Measurements from ENCODE around the gene BMI1. TPM values are rescaled to one million over a fixed set of nuclear protein-coding genes. Genes with fewer than 3 reads are reported as not detected.

Gene BMI1
- total RNA-seq, 1 experiment from 2014 or later: 124 TPM

DNA sequence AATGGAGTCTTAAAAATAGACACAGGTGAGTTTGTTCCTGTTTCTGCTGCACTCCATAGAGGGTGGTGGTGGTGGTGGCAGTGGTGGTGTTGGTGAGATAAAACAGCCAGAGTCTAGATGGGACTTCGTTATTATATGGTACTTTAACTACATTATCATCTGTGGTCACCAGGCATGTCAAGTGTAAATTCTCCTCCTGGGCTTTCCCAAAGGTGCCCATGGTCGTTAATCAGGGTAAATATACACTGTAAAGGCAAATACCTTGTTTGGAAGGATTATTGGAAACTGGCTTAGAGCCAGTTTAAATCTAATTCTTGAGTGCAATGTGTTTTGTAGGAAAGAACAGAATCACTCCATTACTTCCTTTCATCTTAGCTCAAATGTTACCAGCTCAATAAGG is 26.2 kb upstream of the BMI1 start:
- ATAC-seq: no peak
- no peak for DNase-seq
- no peaks in the 10 kb centered on the region for H3K79me2 ChIP-seq (ENCODE audit: low read length)
- no peaks in the 10 kb centered on the region for H3K4me1 ChIP-seq (ENCODE audit: insufficient read depth, low read length)
- no peak overlapping the region for H3K9ac ChIP-seq (ENCODE audit: low read length)
- H3K4me2 ChIP-seq (ENCODE audit: low read length): no peak overlapping the region
- CTCF ChIA-PET: no interaction called here
- H3F3A ChIP-seq (ENCODE audit: low read length, unreplicated experiment): no peaks in the 10 kb centered on the region
- H3K27ac ChIP-seq (ENCODE audit: low read length): no peak overlapping the region
- BruUV-seq (replicated peaks): no TSS peak
- no peaks in the 10 kb centered on the region for H3K9me2 ChIP-seq (replicated peaks; ENCODE audit: low read length)
- intact Hi-C loops (cut with micrococcal nuclease): no loop called here
- TF ChIP-seq EZH2phosphoT487 (IDR thresholded peaks at IDR 0.05; ENCODE audit: borderline replicate concordance, low read length) (no peak), EZH2 (IDR thresholded peaks at IDR 0.05; ENCODE audit: low read length, unreplicated experiment) (no peak)
- TF ChIP-seq, protein P1, sequence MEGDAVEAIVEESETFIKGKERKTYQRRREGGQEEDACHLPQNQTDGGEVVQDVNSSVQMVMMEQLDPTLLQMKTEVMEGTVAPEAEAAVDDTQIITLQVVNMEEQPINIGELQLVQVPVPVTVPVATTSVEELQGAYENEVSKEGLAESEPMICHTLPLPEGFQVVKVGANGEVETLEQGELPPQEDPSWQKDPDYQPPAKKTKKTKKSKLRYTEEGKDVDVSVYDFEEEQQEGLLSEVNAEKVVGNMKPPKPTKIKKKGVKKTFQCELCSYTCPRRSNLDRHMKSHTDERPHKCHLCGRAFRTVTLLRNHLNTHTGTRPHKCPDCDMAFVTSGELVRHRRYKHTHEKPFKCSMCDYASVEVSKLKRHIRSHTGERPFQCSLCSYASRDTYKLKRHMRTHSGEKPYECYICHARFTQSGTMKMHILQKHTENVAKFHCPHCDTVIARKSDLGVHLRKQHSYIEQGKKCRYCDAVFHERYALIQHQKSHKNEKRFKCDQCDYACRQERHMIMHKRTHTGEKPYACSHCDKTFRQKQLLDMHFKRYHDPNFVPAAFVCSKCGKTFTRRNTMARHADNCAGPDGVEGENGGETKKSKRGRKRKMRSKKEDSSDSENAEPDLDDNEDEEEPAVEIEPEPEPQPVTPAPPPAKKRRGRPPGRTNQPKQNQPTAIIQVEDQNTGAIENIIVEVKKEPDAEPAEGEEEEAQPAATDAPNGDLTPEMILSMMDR (conservative IDR thresholded peaks at IDR 0.05; ENCODE audit: low read depth, low read length): no peak
- no peaks in the 10 kb centered on the region for H3K36me3 ChIP-seq (ENCODE audit: low read depth, low read length)
- no peaks in the 10 kb centered on the region for H3K9me3 ChIP-seq (ENCODE audit: low read length)
- H2AFZ ChIP-seq (ENCODE audit: low read length): no peak overlapping the region
- no peak overlapping the region for H3K4me3 ChIP-seq (ENCODE audit: low read length)
- H3K27me3 ChIP-seq (ENCODE audit: low read length): no peaks in the 10 kb centered on the region
- POLR2A ChIA-PET (ENCODE audit: unreplicated experiment): no interaction called here
- H4K20me1 ChIP-seq (ENCODE audit: low read length): no peaks in the 10 kb centered on the region

DNA sequence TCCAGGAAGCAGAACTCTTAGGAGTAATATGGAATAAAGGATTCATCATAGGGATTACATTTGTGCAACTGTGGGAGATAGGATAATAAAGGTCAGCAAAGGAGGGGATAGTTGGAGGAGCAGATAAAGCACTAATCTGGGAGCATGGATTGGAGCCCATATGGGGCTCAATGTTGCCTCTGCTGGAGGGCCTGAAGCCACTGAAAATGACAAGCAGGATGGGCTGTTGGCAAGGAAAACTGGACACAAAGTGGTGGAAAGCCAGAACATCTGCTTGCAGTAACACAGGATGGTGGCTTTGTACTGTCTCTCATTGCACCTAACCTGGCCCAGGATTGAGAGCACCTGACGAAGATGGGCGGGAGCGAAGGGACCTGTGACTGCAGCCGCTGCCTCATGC is 19.7 kb upstream of the BMI1 start:
- BruUV-seq (replicated peaks): no TSS peak
- CTCF ChIA-PET: no interaction called here
- no peaks in the 10 kb centered on the region for H4K20me1 ChIP-seq (ENCODE audit: low read length)
- H2AFZ ChIP-seq (ENCODE audit: low read length): no peak overlapping the region
- H3K9ac ChIP-seq (ENCODE audit: low read length): no peak overlapping the region
- H3K27me3 ChIP-seq (ENCODE audit: low read length): no peaks in the 10 kb centered on the region
- no peaks in the 10 kb centered on the region for H3F3A ChIP-seq (ENCODE audit: low read length, unreplicated experiment)
- peaks cover 12% of the 10 kb centered on the region for H3K4me1 ChIP-seq (ENCODE audit: insufficient read depth, low read length)
- H3K9me3 ChIP-seq (ENCODE audit: low read length): no peaks in the 10 kb centered on the region
- TF ChIP-seq EZH2phosphoT487 (IDR thresholded peaks at IDR 0.05; ENCODE audit: borderline replicate concordance, low read length): no peak
- TF ChIP-seq, protein P1 (conservative IDR thresholded peaks at IDR 0.05; ENCODE audit: low read depth, low read length): no peak; the same call in 1 of the 2 replicates
- TF ChIP-seq EZH2 (IDR thresholded peaks at IDR 0.05; ENCODE audit: low read length, unreplicated experiment): no peak
- intact Hi-C loops (cut with micrococcal nuclease): no loop called here
- POLR2A ChIA-PET (ENCODE audit: unreplicated experiment): no interaction called here
- no peaks in the 10 kb centered on the region for H3K36me3 ChIP-seq (ENCODE audit: low read depth, low read length)
- H3K9me2 ChIP-seq (replicated peaks; ENCODE audit: low read length): no peaks in the 10 kb centered on the region
- no peak for ATAC-seq
- H3K79me2 ChIP-seq (ENCODE audit: low read length): no peaks in the 10 kb centered on the region
- no peak overlapping the region for H3K4me2 ChIP-seq (ENCODE audit: low read length)
- no peak for DNase-seq
- H3K27ac ChIP-seq (ENCODE audit: low read length): no peak overlapping the region
- H3K4me3 ChIP-seq (ENCODE audit: low read length): no peak overlapping the region

DNA sequence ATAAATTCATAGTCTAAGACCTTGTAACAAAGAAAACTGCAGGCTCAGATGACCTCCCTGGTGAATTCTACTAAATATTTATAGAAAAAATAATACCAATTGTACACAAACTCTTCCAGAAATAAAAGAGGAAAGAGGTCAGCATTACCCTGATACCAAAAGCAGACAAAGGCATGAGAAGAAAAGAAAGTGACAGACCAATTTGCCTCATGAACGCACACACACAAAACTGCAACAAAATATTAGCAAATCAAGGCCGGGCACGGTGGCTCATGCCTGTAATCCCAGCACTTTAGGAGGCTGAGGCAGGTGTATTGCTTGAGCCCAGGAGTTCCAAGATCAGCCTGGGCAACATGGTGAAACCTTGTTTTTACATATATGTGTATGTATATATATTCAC is 17.4 kb upstream of the BMI1 start:
- H3K9me3 ChIP-seq (ENCODE audit: low read length): no peaks in the 10 kb centered on the region
- intact Hi-C loops (cut with micrococcal nuclease): no loop called here
- no peaks in the 10 kb centered on the region for H4K20me1 ChIP-seq (ENCODE audit: low read length)
- no TSS peak for BruUV-seq (replicated peaks)
- TF ChIP-seq EZH2 (IDR thresholded peaks at IDR 0.05; ENCODE audit: low read length, unreplicated experiment) (no peak), EZH2phosphoT487 (IDR thresholded peaks at IDR 0.05; ENCODE audit: borderline replicate concordance, low read length) (no peak)
- TF ChIP-seq, protein P1 (conservative IDR thresholded peaks at IDR 0.05; ENCODE audit: low read depth, low read length): no peak
- ChIA-PET CTCF (no interaction called here), POLR2A (ENCODE audit: unreplicated experiment) (no interaction called here)
- no peak overlapping the region for H3K9ac ChIP-seq (ENCODE audit: low read length)
- H3K27ac ChIP-seq (ENCODE audit: low read length): no peak overlapping the region
- peaks cover 31% of the 10 kb centered on the region for H3K4me1 ChIP-seq (ENCODE audit: insufficient read depth, low read length)
- ATAC-seq (no peak), DNase-seq (no peak)
- H3K4me3 ChIP-seq (ENCODE audit: low read length): no peak overlapping the region
- peaks cover 5% of the 10 kb centered on the region for H3F3A ChIP-seq (ENCODE audit: low read length, unreplicated experiment)
- H3K27me3 ChIP-seq (ENCODE audit: low read length): no peaks in the 10 kb centered on the region
- no peaks in the 10 kb centered on the region for H3K79me2 ChIP-seq (ENCODE audit: low read length)
- H3K4me2 ChIP-seq (ENCODE audit: low read length): no peak overlapping the region
- no peaks in the 10 kb centered on the region for H3K36me3 ChIP-seq (ENCODE audit: low read depth, low read length)
- H2AFZ ChIP-seq (ENCODE audit: low read length): no peak overlapping the region
- H3K9me2 ChIP-seq (replicated peaks; ENCODE audit: low read length): no peaks in the 10 kb centered on the region

Data from PC-3 (cell line).